GM21825 (cell line): ENCODE data around the gene SLC9A1.

Experiments used
- ATAC-seq: cut with Tn5 transposase; IDR thresholded peaks from one replicate; pipeline ENCODE4 v1.9.1; 2021; ENCODE audit warnings: mild to moderate bottlenecking, moderate library complexity; ENCODE audit not compliant: unreplicated experiment

The SLC9A1 gene

DNA sequence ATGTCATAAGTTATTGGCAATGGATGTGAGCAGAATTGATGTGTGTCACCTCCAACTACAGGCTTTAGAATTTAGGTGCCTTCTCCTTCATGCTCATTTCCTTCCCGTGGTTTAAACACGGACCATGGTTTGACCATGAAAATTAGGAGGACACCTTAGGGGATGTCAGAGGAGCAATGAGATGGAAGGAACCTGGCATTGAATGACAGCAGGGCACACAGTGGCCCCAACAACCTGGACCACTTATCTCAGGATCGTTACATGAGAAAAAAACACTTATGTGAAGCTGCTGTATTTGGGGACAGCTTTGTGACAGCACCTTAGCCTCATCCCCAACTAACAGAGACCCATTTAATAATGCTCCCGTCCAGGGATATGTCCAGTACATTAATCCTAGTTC is 70.8 kb downstream of the SLC9A1 start:
- ATAC-seq = no peak

DNA sequence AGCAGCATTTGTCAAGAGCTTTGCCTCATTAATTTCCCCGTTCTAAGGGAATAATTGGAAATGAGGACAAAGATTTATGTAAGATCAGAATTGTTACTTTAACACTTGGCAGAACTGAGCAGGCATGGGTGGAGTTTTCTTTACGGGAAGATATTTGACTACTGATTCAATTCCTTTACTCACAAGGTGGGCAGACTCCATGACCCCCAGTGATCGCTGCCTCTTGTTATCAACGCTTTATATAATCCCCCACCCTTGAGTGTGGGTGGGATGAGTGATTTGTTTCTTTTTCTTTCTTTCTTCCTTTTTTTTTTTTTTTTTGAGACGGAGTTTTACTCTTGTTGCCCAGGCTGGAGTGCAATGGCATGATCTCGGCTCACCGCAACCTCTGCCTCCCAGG is 77.0 kb downstream of the SLC9A1 start:
- ATAC-seq = no peak

DNA sequence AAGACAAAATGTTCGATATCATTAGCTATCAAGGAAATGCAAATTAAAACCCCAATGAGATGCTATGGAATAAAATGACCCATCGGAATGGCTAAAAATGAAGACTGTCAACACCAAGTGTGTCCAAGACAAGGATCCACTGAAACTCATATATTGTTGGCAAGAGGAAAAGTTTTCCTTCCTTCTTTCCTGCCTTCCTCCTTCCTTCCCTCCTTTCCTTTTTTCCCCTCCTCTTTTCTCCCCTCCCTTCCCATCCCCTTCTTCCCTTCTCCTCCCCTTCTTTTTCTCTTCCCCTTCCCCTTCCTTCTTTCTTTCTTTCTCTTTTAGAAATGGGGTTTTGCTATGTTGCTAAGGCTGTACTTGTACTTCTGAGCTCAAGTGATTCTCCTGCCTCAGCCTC is 78.1 kb downstream of the SLC9A1 start:
- ATAC-seq = no peak

DNA sequence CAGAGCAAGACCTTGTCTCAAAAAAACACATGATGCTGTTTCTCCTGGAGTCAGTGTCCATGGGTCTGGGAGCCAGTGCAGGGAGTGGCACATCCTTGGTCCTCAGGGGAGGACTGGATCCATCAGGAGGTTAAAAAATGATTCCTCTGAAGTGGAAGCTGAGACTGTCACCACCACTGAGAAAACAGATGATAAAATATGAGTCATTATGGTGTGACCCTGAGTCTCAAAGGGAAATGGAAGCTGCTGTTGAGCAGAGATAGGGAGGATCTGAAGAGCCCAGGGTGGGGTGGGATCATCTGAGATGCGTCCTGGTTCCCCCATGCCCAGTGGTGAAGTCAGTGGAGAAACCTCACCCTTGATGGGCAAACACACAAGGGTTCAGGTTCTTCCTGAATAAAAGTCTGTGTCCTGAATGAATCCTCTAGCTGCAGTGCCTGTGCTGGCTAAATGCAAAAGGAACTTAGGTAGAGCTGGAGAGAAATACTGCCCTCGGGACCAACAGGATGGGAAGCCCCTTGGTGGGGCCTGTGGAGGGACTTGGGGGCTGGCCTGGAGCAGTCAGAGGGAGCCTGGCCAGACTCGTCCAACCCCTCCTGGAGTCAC is 80.6 kb downstream of the SLC9A1 start:
- ATAC-seq = no peak

DNA sequence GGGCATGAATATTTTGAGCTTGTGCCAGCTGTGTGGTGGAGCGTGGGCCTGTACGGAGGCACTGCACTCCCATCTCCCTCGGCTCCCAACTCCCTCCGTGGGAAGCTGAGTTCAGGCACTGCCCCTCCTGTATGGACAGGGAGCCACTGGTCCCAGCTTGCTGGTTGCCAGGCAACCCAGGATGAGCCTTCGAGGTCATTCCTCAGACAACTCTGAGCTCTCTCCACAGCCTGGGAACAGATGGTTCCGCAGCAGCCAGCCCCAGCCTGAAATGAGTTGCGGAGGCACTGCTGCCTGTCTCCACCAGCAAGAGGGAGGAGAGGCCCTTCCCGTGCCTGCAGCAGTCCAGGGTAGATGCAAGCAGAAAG is 83.9 kb downstream of the SLC9A1 start:
- ATAC-seq = no peak

DNA sequence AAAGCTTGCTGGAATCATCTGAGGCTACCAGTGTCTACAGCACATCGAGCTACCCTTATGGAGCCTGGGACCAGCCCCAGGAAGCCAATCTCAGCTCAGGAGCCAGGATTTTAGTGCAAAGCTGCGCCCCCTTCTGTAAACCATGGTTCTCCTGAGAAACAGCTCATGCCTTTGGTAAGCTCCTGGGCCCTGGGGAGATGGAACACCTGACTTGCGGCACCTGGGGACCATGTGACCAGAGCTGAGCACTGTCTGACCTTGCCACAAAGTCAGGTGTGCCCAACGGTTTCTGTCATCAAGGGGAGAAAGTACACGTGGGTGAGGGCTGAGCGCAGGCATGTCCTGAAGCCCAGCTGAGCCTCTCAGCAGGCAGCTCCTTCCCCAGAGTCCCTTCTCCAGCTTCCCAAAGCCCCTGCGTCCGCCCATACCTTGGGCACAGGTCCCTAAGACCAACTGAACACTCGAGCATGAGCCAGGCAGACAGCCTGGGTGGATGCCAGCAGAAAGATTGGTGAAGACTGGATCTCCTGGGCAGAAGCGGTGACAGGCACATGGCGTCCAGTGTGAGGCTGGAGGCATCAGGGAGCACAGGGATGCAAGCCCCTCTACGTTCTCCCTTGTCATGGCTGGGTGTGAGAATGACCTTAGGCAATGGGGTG is 84.4 kb downstream of the SLC9A1 start:
- no peak for ATAC-seq

DNA sequence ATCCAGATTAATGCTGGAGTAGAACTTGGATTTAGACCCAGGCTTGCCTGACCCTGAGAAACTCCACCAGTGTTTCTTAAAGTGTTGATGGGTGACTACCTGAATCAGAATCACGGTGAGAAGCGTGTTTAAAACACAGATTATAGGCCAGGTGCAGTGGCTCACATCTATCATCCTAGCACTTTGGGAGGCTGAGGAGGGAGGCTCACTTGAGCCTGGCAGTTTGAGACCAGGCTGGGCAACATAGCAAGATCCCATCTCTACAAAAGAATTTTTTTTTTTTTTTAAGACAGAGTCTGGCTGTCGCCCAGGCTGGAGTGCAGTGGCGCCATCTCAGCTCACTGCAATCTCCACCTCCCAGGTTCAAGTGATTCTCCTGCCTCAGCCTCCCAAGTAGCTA is 86.0 kb downstream of the SLC9A1 start:
- no peak for ATAC-seq

DNA sequence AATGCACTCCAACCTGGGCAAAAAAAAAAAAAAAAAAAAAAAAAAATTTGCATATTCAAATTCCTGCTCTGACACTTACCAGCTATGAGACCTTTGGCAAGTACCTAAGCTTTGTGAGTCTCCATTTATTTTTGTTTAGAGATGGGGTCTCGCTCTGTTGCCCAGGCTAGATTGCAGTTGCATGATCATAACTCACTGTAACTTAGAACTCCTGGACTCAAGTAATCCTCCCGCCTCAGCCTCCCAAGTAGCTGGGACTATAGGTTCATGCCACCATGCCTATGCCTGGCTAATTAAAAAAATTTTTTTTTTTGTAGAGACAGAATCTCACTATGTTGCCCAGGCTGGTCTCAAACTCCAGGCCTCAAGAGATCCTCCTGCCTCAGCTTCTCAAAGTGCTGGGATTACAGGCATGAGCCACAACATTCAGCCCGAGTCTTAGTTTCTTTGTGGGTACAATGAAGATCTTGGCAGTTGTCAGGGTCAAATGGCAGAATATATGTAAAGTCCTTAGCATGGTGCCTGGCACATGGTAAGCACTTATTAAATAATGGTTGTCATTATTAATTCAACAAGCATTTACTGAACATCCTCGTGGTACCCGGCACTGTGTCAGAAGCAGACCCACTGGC is 88.8 kb downstream of the SLC9A1 start:
- no peak for ATAC-seq

DNA sequence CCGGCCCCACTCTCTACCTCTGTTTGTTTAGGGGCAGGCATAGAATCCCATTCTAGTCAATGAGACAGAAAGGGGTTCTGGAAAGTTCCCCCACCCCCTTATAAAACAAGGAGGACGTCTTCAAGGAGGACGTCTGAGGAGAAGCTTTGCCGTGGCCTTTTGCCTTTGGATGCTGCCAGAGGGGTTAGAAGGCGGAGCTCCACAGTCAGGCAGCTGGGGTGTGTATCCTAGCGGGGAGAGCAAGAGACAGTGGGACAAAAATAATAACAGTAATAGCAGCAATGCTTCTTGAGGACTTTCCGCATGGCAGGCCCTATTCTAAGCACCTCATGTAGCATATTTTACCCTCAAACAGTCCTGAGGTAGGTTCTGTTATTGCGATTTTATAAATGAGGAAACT is 94.0 kb downstream of the SLC9A1 start:
- no peak for ATAC-seq

DNA sequence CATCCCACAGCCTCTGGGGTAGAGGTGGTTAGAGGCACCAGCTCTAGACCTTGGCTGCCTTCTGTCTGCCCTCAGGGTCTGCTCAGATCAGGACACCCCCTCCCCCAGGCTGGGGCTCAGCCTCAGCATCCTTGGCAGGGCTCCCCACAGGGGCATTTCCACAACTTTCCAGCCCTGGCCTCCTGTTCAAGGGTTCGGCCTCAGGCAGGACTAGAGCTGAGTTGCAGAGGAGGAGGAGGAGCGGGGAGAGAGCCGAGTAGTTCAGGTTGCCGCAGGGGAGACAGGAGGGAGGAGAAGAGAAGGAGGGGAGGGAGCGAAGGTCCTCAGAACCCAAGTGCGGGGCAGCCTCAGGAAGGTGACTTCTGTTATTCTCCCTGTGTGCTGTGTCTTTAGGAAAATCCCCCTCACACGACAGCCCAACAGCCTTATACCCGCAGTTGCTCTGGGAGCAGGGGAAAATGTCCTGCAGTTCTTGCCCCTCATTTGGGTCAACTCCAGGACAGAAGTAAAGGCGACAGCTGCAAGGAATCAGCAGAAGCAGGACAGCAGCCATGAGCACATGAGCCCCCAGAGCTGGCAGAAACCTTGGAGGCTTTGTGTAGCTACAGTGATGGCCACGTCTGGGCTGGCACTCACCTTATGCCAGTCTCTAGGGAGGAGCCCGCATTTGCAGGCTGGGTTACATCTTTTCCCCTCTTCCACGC is 95.8 kb downstream of the SLC9A1 start:
- no peak for ATAC-seq

DNA sequence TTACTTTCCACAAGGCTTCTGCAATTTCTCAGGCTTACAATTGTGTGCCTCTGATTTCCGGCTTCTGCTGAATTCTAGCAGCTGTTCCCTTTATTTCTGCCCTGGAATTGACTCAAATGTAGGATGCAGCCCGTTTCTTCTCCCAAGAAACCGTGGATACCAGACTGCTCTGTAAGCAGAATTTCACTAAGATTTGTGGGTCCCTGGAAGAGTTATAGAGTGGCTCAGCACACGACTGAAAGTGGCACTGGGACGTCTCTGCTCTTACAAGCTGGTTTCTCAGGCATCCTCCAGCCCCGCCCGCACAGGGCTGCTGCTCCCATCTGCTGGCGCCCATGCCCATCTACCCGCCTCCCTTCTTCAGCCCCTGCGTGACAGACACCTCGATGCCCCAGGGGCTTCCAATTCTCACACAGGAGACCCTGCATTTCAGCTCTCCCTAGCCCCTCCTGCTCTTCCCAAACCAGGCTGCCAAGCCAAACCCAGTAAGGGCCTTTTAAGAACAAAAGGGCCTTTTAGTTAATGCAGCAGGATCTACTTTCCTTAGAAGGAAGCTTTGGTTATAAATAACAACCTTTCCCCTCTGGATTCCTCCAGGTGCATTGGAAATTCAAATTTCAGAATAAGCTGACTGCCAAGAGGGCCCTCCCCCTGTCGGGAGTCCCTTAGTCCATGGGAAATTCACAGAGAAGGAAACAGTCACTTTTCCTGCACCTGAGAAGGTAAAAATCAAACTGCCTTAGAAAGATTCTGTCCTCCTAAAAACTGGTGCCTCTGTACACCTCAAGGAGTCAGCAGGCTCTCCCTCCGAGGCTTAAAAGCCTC is 96.9 kb downstream of the SLC9A1 start:
- ATAC-seq = no peak

DNA sequence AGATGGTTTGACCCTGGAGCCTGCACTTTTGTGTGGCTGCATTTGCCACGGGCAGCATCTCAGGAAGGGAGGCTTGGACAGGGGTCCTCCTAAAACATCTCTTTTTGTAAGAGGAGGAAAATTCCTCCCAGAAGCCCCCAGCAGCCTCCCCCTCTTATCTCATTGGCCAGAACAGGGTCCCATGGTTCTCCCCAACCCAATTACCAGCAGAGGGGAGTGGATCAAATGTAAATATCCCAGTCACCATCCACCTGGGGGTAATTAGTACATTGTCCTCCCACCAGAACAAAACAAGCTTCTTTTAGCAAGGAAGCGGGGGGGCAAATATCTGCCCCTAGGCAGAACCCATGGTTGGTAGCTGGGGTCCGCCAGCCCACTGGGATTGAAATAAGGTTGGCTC is 97.5 kb downstream of the SLC9A1 start:
- no peak for ATAC-seq

DNA sequence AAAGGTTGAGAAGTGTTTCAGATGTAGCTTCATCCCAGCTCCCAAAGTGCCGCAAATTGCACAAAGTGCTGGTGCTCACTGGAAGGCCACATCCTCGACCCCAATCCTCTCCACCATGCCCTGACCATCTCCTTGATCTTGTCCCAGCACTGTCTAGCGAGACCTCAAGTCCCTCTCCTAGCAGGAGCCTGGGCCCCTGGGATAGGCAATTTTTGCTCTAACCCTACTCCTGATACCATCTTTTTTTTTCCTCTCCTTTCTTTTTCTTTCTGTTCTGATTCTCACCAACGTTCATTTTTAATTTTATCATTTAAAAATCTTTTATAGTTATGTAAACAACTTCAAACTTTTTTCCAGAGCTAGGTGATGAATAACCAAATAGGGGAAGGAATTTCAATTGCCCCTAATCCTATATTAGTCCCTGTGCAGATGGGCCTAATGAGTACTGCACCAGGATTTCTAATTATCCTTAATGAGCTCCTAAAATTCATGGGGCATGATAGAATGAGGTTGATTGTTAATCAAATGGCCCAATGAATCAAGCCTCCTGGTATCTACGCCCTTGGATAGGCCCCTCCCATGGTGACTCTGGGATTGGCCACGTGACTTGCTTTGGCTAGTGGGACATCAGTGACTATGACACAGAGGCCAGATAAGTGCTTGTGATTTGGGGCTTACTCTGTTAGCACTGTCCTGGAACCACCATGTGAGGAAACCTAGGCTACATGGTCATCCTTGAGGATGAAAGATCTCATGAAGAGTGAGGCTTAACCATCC is 100.8 kb downstream of the SLC9A1 start:
- no peak for ATAC-seq

DNA sequence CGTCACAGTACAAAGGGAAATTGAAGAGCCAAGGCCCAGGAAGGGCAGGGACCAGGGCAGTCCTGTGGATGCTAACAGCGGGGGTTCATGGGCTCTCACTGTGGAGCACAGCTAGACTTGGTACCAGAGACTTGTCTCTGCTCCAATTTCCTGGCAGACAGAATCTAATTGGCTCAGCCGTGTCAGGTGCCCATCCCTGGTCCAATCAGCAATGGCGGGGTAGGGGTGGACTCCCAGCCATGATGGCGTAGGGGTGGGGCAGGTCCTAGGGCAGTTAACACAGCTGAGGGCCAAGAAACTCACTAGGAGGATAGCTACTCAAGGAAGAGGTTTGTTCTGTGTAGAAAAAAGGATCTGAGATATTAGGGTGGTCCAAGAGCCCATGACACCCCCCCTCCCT is 102.4 kb downstream of the SLC9A1 start:
- ATAC-seq = no peak

DNA sequence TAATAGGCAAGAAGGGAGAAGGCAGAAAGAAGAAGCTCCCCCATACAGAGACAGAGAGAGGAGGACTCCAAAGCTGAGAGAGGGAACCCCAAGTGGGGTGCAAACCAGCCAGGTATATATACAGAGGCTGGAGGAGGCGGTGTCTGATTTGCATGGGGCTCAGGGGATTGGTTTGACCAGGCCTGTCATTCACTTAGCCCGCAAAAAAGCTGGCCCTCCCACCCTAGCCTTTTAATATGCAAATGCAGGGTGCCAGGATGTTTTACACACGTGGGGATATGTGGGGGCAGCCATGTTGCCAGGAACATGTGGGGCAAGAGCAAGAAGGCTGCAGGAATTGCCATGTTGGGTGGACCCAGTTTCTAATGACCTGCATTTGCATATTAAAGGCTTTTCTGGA is 105.3 kb downstream of the SLC9A1 start:
- no peak for ATAC-seq

DNA sequence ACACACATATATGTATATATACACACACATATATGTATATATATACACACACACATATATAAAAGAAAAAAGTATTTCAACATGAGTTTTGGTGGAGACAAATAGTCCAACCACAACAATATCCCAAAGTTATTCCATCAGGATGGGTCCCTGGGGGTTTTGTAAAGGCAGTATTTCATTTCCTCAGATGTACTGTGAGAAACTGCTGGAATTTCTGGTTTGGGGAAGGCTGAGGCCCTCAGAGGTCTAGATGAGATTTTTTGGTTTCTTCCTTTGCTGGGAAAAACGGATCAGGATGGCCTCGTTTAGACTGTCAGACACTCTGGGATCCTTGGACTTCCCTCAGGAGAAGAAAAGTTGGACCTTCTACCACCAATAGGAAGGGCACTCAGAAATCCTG is 105.8 kb downstream of the SLC9A1 start:
- ATAC-seq = no peak
